ENCODE results near the gene DNAH1. TPM values are rescaled to one million over a fixed set of nuclear protein-coding genes. Genes with fewer than 3 reads are reported as not detected.

DNAH1 gene
- total RNA-seq, 3 donors from 2014 or later: 7.5 to 11.5 (median 10.8) TPM

DNA sequence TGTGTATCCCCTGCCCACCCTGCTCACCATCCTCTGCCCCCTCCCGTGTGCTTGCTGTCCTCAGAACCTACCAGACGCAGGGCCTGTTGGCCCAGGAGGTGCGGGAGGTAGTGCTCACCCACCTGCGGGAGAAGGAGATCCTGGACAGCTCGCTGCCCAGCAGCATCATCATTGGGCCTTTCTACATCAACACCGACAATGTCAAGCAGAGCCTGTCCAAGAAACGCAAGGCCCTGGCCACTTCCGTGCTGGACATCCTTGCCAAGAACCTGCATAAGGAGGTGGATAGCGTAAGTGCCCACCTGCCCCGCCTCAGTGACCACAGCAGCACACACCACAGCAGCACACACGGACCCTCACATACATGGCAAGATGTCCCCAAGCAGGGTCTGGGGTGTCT, 33.0 kb downstream of the DNAH1 start:
- DNase-seq (ENCODE audit: low spot score in 2 of 2): no peak
- intact Hi-C loops (cut with DNase I; ENCODE audit: low total_unique reads): no loop called here
- no peaks in the 10 kb centered on the region for H3K4me1 ChIP-seq
- TF ChIP-seq POLR2A (IDR thresholded peaks at IDR 0.05) (no peak), POLR2AphosphoS5 (IDR thresholded peaks at IDR 0.05) (no peak)
- TF ChIP-seq, protein P1, sequence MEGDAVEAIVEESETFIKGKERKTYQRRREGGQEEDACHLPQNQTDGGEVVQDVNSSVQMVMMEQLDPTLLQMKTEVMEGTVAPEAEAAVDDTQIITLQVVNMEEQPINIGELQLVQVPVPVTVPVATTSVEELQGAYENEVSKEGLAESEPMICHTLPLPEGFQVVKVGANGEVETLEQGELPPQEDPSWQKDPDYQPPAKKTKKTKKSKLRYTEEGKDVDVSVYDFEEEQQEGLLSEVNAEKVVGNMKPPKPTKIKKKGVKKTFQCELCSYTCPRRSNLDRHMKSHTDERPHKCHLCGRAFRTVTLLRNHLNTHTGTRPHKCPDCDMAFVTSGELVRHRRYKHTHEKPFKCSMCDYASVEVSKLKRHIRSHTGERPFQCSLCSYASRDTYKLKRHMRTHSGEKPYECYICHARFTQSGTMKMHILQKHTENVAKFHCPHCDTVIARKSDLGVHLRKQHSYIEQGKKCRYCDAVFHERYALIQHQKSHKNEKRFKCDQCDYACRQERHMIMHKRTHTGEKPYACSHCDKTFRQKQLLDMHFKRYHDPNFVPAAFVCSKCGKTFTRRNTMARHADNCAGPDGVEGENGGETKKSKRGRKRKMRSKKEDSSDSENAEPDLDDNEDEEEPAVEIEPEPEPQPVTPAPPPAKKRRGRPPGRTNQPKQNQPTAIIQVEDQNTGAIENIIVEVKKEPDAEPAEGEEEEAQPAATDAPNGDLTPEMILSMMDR (IDR thresholded peaks at IDR 0.05): no peak
- no peaks in the 10 kb centered on the region for H3K36me3 ChIP-seq
- no peaks in the 10 kb centered on the region for H3K27me3 ChIP-seq
- H3K4me3 ChIP-seq: no peak overlapping the region
- H3K27ac ChIP-seq: no peak overlapping the region
- H3K9me3 ChIP-seq: no peaks in the 10 kb centered on the region

DNA sequence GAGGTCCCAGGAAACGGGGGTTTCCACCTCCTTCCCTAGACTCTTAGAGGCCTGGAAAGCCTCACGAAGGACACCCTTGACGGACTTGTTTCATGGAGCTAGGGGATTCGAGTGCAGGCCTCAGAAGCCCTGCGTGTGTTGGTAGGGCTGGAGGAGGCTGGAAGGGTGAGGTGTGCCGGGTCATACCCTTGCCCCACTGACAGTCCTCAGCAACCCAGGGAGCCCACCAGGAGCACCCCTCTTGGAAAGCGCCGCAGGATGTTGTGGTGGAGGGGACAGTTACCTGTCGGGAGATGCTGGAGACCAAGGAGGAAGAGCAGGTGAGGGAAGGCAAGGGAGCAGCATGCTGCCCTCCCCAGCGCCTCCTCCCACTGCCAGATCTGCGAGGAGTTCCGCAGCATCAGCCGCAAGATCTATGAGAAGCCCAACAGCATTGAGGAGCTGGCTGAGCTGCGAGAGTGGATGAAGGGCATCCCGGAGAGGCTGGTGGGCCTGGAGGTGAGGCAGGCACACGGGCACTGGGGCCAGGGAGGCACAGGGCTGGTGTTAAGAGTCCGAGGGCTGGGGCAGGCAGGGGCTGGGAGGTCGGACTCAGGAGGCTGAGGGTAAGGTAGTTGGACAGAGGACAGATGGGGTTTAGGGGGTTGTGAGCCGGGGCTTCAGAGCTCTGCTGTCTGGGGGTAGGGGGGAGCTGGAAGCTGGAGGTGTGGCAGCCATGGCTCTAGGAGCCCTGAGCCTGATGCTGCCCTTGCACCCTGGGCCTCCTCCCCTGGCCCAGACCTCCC, 33.7 kb downstream of the DNAH1 start:
- Histone ChIP-seq H3K27me3 (no peaks in the 10 kb centered on the region), H3K9me3 (no peaks in the 10 kb centered on the region), H3K4me1 (no peaks in the 10 kb centered on the region), H3K4me3 (no peak overlapping the region), H3K36me3 (no peaks in the 10 kb centered on the region), H3K27ac (no peak overlapping the region)
- no peak for DNase-seq (ENCODE audit: low spot score in 2 of 2)
- TF ChIP-seq POLR2A (IDR thresholded peaks at IDR 0.05): no peak
- no peak for TF ChIP-seq POLR2AphosphoS5 (IDR thresholded peaks at IDR 0.05)
- TF ChIP-seq, protein P1 (IDR thresholded peaks at IDR 0.05): no peak
- intact Hi-C loops (cut with DNase I; ENCODE audit: low total_unique reads): loop anchor here (1.0 kb wide), 1 partner anchor 22 kb away; no protein-coding TSS in a partner anchor

DNA sequence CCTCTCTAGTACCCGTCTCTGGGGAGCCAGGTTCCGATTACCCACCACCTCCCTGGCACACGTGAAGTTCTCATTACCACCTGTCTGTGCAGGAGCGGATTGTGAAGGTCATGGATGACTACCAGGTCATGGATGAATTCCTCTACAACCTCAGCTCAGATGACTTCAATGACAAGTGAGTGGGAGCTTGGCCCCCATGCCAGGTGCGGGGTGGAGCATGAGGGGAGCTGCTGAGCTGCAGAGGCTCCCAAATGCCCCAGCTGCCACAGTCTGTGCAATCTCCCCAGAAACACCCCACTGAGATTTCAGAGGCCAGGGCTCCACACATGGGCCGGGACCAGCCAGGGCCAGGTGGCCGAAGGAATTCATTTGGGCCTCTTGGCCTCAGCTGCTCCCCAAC, 34.3 kb downstream of the DNAH1 start:
- no peak for DNase-seq (ENCODE audit: low spot score in 2 of 2)
- no peak for TF ChIP-seq POLR2A (IDR thresholded peaks at IDR 0.05)
- TF ChIP-seq POLR2AphosphoS5 (IDR thresholded peaks at IDR 0.05): no peak
- TF ChIP-seq, protein P1 (IDR thresholded peaks at IDR 0.05): no peak
- no peak overlapping the region for H3K27ac ChIP-seq
- H3K4me3 ChIP-seq: no peak overlapping the region
- H3K9me3 ChIP-seq: no peaks in the 10 kb centered on the region
- no peaks in the 10 kb centered on the region for H3K27me3 ChIP-seq
- intact Hi-C loops (cut with DNase I; ENCODE audit: low total_unique reads): loop anchor here (1.0 kb wide), 1 partner anchor 22 kb away; no protein-coding TSS in a partner anchor
- no peaks in the 10 kb centered on the region for H3K4me1 ChIP-seq
- no peaks in the 10 kb centered on the region for H3K36me3 ChIP-seq

DNA sequence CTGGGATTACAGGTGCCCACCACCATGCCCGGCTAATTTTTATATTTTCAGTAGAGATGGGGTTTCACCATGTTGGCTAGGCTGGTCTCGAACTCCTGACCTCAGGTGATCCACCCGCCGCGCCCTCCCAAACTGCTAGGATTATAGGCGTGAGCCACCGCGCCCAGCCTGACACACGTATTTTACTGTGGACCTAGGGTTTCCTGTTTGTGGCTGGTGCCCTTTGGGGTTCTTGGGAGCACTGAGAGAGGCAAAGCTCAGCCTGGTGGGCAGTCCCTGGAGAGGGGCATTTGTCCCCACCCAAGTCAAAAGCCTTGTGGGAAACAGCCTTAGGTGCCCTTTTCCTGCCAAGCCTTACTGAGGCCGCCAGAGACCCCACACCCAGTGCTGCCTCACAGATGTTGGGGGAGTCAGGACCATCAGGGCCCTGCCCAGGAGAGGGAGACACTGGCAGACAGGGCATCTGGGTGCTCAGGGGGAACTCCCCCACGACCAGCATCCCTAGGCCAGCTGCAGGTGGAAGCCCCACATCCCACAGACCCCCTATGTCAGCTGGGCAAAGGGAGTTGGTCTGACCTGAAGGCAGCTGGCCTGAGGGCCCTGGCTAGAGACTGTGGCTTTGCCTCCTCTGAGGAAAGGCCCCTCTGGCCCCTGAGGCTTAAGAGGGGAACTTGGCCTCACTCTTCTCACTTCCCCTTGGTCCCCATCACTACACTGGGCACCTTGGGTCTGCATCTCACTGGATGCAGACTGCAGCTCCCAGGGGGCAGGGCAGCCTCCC, 35.1 kb downstream of the DNAH1 start:
- H3K4me1 ChIP-seq: no peaks in the 10 kb centered on the region
- H3K27me3 ChIP-seq: no peaks in the 10 kb centered on the region
- no peak for DNase-seq (ENCODE audit: low spot score in 2 of 2)
- H3K9me3 ChIP-seq: no peaks in the 10 kb centered on the region
- H3K4me3 ChIP-seq: no peak overlapping the region
- no peak overlapping the region for H3K27ac ChIP-seq
- intact Hi-C loops (cut with DNase I; ENCODE audit: low total_unique reads): loop anchor here (1.0 kb wide), 1 partner anchor 21 kb away; no protein-coding TSS in a partner anchor
- no peaks in the 10 kb centered on the region for H3K36me3 ChIP-seq
- no peak for TF ChIP-seq POLR2A (IDR thresholded peaks at IDR 0.05)
- TF ChIP-seq, protein P1 (IDR thresholded peaks at IDR 0.05): no peak
